ENCODE measurements around the gene EFNB2. TPM values are rescaled to one million over a fixed set of nuclear protein-coding genes. Genes with fewer than 3 reads are reported as not detected.

EFNB2 gene
- total RNA-seq, 2 donors from 2014 or later = 41.8 to 104 TPM

- Histone ChIP-seq H3K4me3 (no peak overlapping the region), H3K4me1 (no peaks in the 10 kb centered on the region), H3K9me3 (no peaks in the 10 kb centered on the region), H3K27ac (no peak overlapping the region), H3K36me3 (no peaks in the 10 kb centered on the region), H3K9ac (ENCODE audit: low read depth in 2 of 2, low read length in 2 of 2) (no peak overlapping the region), H3K27me3 (no peaks in the 10 kb centered on the region)
- DNase-seq = no peak
- intact Hi-C loops (cut with DNase I) = no loop called here
- no peak for TF ChIP-seq CTCF (IDR thresholded peaks at IDR 0.05)
These were observed 27.7 kb downstream of the EFNB2 start for GRCh38 chr13:106507560-106508274.

- Histone ChIP-seq H3K4me3 (no peak overlapping the region), H3K36me3 (no peaks in the 10 kb centered on the region), H3K9ac (ENCODE audit: low read depth in 2 of 2, low read length in 2 of 2) (no peak overlapping the region), H3K9me3 (no peaks in the 10 kb centered on the region), H3K4me1 (no peaks in the 10 kb centered on the region), H3K27ac (no peak overlapping the region), H3K27me3 (no peaks in the 10 kb centered on the region)
- no peak for DNase-seq
- no peak for TF ChIP-seq CTCF (IDR thresholded peaks at IDR 0.05)
- intact Hi-C loops (cut with DNase I) = no loop called here
These were observed 29.2 kb downstream of the EFNB2 start for GRCh38 chr13:106506286-106506685.

- no peak for TF ChIP-seq CTCF (IDR thresholded peaks at IDR 0.05)
- Histone ChIP-seq H3K9me3 (no peaks in the 10 kb centered on the region), H3K27me3 (no peaks in the 10 kb centered on the region), H3K4me1 (no peaks in the 10 kb centered on the region), H3K4me3 (no peak overlapping the region), H3K9ac (ENCODE audit: low read depth in 2 of 2, low read length in 2 of 2) (no peak overlapping the region), H3K27ac (no peak overlapping the region), H3K36me3 (no peaks in the 10 kb centered on the region)
- no peak for DNase-seq
- intact Hi-C loops (cut with DNase I) = no loop called here
These were observed 29.7 kb downstream of the EFNB2 start for GRCh38 chr13:106505732-106506131.

- Histone ChIP-seq H3K9ac (ENCODE audit: low read depth in 2 of 2, low read length in 2 of 2) (no peak overlapping the region), H3K36me3 (no peaks in the 10 kb centered on the region), H3K4me3 (no peak overlapping the region), H3K4me1 (no peaks in the 10 kb centered on the region), H3K9me3 (no peaks in the 10 kb centered on the region), H3K27ac (no peak overlapping the region), H3K27me3 (no peaks in the 10 kb centered on the region)
- DNase-seq = no peak
- intact Hi-C loops (cut with DNase I) = no loop called here
- TF ChIP-seq CTCF (IDR thresholded peaks at IDR 0.05) = no peak
These were observed 30.2 kb downstream of the EFNB2 start for GRCh38 chr13:106505295-106505694.

GRCh38 chr13:106503730-106504453, 31.6 kb downstream of the EFNB2 start:
- TF ChIP-seq CTCF (IDR thresholded peaks at IDR 0.05) = no peak
- no peak for DNase-seq
- Histone ChIP-seq H3K27ac (no peak overlapping the region), H3K9ac (ENCODE audit: low read depth in 2 of 2, low read length in 2 of 2) (no peak overlapping the region), H3K9me3 (no peaks in the 10 kb centered on the region), H3K27me3 (no peaks in the 10 kb centered on the region), H3K4me1 (no peaks in the 10 kb centered on the region), H3K4me3 (no peak overlapping the region), H3K36me3 (no peaks in the 10 kb centered on the region)
- intact Hi-C loops (cut with DNase I) = no loop called here
